Tibial nerve (tissue), 3 donors: Measurements from ENCODE around the gene RCSD1.

Experiments
- CTCF ChIP-seq, 5 experiments: fragments of 200-600 bp in 3 of 5; fragments of 450-650 bp in 2 of 5; sonication (generic) in 3 of 5; IDR thresholded peaks; one replicate each; pipeline ENCODE4 v1.5.1; 2016 to 2019; ENCODE audit warnings: antibody characterized with exemption in 5 of 5, mild to moderate bottlenecking in 3 of 5, moderate library complexity in 2 of 5
- POLR2A ChIP-seq, 2 donors: fragments of 450-650 bp; IDR thresholded peaks; one replicate each; pipeline ENCODE4 v1.6.1; 2017; ENCODE audit warnings: antibody characterized with exemption in 2 of 2, mild to moderate bottlenecking in 2 of 2, moderate library complexity in 2 of 2

- TF ChIP-seq CTCF (IDR thresholded peaks at IDR 0.05) (no peak), POLR2A (IDR thresholded peaks at IDR 0.05) (no peak)
Measured at GRCh38 chr1:167631386-167631935, 1.4 kb downstream of the RCSD1 start.
